HG03064 (cell line): ENCODE measurements around the gene ZMIZ1.

ENCODE experiments used
- ATAC-seq: cut with Tn5 transposase; IDR thresholded peaks from one replicate; pipeline ENCODE4 v1.9.1; 2021; ENCODE audit warnings: low read depth; ENCODE audit not compliant: unreplicated experiment

The ZMIZ1 gene

GRCh38 chr10:79116368-79116767, 47.6 kb downstream of the ZMIZ1 start:
- peak; percentile 36 for ATAC-seq

GRCh38 chr10:79116801-79117723, 48.3 kb downstream of the ZMIZ1 start:
- peak; percentile 69 for ATAC-seq

- ATAC-seq = no peak
Observed at GRCh38 chr10:79118286-79119202, 49.8 kb downstream of the ZMIZ1 start.

- no peak for ATAC-seq
Observed at GRCh38 chr10:79119306-79119705, 50.5 kb downstream of the ZMIZ1 start.

- ATAC-seq = no peak
Observed at GRCh38 chr10:79123547-79123963, 54.8 kb downstream of the ZMIZ1 start.

- no peak for ATAC-seq
Observed at GRCh38 chr10:79124066-79124465, 55.3 kb downstream of the ZMIZ1 start.

GRCh38 chr10:79125092-79125491, 56.3 kb downstream of the ZMIZ1 start:
- ATAC-seq = no peak

GRCh38 chr10:79126351-79127080, 57.8 kb downstream of the ZMIZ1 start:
- ATAC-seq = no peak

GRCh38 chr10:79127151-79127961, 58.6 kb downstream of the ZMIZ1 start:
- ATAC-seq = no peak

- ATAC-seq = no peak
Observed at GRCh38 chr10:79128241-79128922, 59.6 kb downstream of the ZMIZ1 start.

GRCh38 chr10:79128923-79129305, 60.1 kb downstream of the ZMIZ1 start:
- ATAC-seq = no peak

- no peak for ATAC-seq
Observed at GRCh38 chr10:79129361-79129997, 60.7 kb downstream of the ZMIZ1 start.

GRCh38 chr10:79130255-79130654, 61.5 kb downstream of the ZMIZ1 start:
- no peak for ATAC-seq

GRCh38 chr10:79130846-79131245, 62.1 kb downstream of the ZMIZ1 start:
- no peak for ATAC-seq

GRCh38 chr10:79131836-79132631, 63.3 kb downstream of the ZMIZ1 start:
- no peak for ATAC-seq

GRCh38 chr10:79132681-79133381, 64.1 kb downstream of the ZMIZ1 start:
- no peak for ATAC-seq

GRCh38 chr10:79133416-79133815, 64.7 kb downstream of the ZMIZ1 start:
- no peak for ATAC-seq
